Right atrium auricular region (tissue), 2 donors: ENCODE measurements around the gene EIF2S2. TPM values are rescaled to one million over a fixed set of nuclear protein-coding genes. Genes with fewer than 3 reads are reported as not detected.

ENCODE experiments used
- DNase-seq: peaks from one replicate; pipeline ENCODE4 v3.0.0-alpha.2; 2019; ENCODE audit warnings: low spot score
- H3K27ac ChIP-seq, 2 donors: fragments of 200-600 bp; sonication (generic); 1 replicate in 1 of 2; 2 replicates in 1 of 2; pipeline ENCODE4 v1.5.1; 2016 to 2019
- H3K27me3 ChIP-seq, 2 donors: fragments of 200-600 bp; sonication (generic); one replicate each; pipeline versions ENCODE4 v1.5.1 to v1.6.0; 2017 to 2019
- H3K36me3 ChIP-seq: fragments of 200-600 bp; sonication (generic); one replicate; pipeline ENCODE4 v1.5.1; 2016
- H3K4me1 ChIP-seq, 2 donors: fragments of 200-600 bp; sonication (generic); one replicate each; pipeline versions ENCODE4 v1.5.1 to v1.6.0; 2017 to 2019
- H3K4me3 ChIP-seq, 2 donors: fragments of 200-600 bp; sonication (generic); 1 replicate in 1 of 2; 2 replicates in 1 of 2; pipeline ENCODE4 v1.5.1; 2017 to 2019; ENCODE audit warnings: mild to moderate bottlenecking in 1 of 2, moderate library complexity in 1 of 2
- H3K9me3 ChIP-seq, 2 donors: fragments of 200-600 bp; sonication (generic); one replicate each; pipeline ENCODE4 v1.5.1; 2019
- total RNA-seq, 2 donors: library from RNA; depleted of rRNA; stranded (reverse); fragments of >200 nt; gene quantifications; one replicate each; pipeline ENCODE4 v1.1.0, GENCODE V29; 2016
- TF ChIP-seq, protein P1 (sequence below), 2 donors: fragments of 200-600 bp; sonication (generic); IDR thresholded peaks; one replicate each; pipeline ENCODE4 v1.5.1; 2019; ENCODE audit warnings: antibody characterized with exemption in 2 of 2

Gene EIF2S2
- total RNA-seq, 2 donors from 2014 or later, result 35.1 to 35.6 TPM

DNA sequence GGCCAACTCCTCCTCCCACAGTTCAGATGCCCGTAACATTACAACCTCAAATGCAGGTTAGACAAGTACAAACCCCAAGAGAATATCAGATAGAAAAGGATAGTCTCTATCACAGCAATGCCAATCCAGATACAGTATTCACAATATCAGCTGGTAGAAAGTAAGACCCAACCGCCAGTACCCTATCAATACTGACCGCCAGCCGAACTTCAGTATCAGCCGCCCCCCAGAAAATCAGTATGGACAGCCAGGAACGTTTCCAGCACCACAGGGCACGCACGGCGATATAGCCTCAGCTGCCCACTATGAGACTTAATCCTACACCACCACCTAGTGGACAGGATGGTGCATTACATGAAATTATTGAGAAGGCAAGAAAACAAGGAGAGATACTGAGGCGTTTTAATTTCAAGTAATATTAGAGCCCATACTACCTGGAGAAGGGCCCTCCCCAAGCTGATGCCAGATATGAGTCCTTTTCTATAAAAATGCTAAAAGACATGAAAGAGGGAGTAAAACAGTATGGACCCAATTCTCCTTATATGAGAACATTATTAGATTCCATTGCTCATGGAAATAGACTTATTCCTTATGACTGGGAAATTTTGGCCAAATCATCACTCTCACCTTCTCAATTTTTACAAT, 17.6 kb upstream of the EIF2S2 start:
- Histone ChIP-seq H3K36me3 (no peaks in the 10 kb centered on the region), H3K27me3 (no peaks in the 10 kb centered on the region), H3K4me1 (no peaks in the 10 kb centered on the region), H3K9me3 (no peaks in the 10 kb centered on the region), H3K27ac (no peak overlapping the region), H3K4me3 (no peak overlapping the region)
- TF ChIP-seq, protein P1, sequence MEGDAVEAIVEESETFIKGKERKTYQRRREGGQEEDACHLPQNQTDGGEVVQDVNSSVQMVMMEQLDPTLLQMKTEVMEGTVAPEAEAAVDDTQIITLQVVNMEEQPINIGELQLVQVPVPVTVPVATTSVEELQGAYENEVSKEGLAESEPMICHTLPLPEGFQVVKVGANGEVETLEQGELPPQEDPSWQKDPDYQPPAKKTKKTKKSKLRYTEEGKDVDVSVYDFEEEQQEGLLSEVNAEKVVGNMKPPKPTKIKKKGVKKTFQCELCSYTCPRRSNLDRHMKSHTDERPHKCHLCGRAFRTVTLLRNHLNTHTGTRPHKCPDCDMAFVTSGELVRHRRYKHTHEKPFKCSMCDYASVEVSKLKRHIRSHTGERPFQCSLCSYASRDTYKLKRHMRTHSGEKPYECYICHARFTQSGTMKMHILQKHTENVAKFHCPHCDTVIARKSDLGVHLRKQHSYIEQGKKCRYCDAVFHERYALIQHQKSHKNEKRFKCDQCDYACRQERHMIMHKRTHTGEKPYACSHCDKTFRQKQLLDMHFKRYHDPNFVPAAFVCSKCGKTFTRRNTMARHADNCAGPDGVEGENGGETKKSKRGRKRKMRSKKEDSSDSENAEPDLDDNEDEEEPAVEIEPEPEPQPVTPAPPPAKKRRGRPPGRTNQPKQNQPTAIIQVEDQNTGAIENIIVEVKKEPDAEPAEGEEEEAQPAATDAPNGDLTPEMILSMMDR (IDR thresholded peaks at IDR 0.05), result peak; percentile 83 to 91
- peak; percentile 60 for DNase-seq

DNA sequence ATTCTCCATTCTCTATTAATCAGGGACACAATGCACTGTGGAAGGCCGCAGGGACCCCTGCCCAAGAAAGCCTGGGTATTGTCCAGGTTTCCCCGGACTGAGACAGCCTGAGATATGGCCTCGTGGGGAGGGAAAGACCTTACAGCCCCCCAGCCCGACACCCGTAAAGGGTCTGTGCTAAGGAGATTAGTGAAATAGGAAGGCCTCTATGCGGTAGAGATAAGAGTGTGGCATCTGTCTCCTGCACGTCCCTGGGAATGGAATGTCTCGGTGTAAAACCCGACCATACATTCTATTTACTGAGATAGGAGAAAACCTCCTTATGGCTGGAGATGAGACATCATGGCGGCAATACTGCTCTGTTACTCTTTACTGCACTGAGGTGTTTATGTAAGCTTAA, 15.7 kb upstream of the EIF2S2 start:
- H3K36me3 ChIP-seq, result no peaks in the 10 kb centered on the region
- no peaks in the 10 kb centered on the region for H3K9me3 ChIP-seq
- no peak overlapping the region for H3K4me3 ChIP-seq
- TF ChIP-seq, protein P1 (IDR thresholded peaks at IDR 0.05), result no peak
- H3K27me3 ChIP-seq, result no peaks in the 10 kb centered on the region
- H3K4me1 ChIP-seq, result no peaks in the 10 kb centered on the region
- no peak overlapping the region for H3K27ac ChIP-seq
- DNase-seq, result no peak

DNA sequence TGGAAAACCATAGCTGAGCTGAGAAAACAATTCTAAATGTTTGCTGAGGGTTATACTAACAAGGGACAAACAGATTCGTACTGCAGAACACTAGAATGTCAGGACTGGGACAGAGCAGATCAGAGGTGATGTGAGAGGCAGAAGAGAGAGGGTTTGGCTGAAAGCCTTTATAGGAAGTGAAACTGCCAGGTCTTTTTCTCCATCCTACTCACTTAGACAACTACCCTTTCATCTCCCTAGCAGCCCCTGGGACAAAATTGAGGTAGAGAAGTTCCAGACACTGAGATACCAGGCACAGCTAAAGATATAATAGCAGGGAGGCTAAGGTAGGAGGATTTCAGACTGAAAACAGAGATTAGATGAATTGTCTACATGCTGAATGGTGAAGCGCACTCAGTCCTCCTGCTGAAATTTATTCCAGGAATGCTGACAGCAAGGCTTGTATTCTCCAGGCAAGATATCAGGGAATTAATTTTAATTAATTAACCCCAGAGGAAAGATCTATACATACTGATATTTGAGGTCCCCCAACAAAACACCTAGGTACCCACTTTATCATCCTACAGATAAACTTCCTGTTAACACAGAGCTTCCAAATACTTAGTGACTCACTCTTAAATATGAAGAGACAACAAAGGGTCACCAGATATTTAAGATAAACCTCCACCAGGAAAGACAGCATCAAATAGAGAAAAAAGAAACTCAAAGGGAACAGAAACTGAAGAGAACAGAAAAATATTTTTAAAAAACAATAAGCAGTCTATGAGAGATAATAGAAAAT, 12.6 kb upstream of the EIF2S2 start:
- Histone ChIP-seq H3K36me3 (no peaks in the 10 kb centered on the region), H3K9me3 (no peaks in the 10 kb centered on the region), H3K27ac (no peak overlapping the region), H3K4me1 (no peaks in the 10 kb centered on the region), H3K4me3 (no peak overlapping the region), H3K27me3 (no peaks in the 10 kb centered on the region)
- TF ChIP-seq, protein P1 (IDR thresholded peaks at IDR 0.05), result no peak
- DNase-seq, result no peak

DNA sequence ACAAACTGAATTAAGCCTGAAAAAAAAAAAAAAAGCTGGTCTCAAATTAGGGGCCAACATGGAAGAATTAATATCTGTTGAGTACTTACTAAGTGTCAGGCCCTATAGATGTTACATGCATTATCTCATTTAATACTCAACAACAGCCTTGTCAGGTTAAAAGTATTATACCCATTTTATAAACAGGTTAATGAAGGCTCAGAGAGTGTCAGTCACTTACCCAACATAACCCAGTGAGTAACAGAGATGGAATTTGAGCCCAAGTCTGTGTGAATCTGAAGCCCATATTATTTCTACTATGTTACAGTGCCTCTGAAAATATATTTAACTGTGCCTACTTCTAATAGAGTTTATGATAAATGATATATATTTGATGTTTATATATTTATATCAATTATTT, 11.3 kb upstream of the EIF2S2 start:
- DNase-seq, result no peak
- no peaks in the 10 kb centered on the region for H3K4me1 ChIP-seq
- TF ChIP-seq, protein P1 (IDR thresholded peaks at IDR 0.05), result no peak
- H3K27me3 ChIP-seq, result no peaks in the 10 kb centered on the region
- H3K27ac ChIP-seq, result no peak overlapping the region
- no peaks in the 10 kb centered on the region for H3K36me3 ChIP-seq
- H3K4me3 ChIP-seq, result no peak overlapping the region
- H3K9me3 ChIP-seq, result no peaks in the 10 kb centered on the region

DNA sequence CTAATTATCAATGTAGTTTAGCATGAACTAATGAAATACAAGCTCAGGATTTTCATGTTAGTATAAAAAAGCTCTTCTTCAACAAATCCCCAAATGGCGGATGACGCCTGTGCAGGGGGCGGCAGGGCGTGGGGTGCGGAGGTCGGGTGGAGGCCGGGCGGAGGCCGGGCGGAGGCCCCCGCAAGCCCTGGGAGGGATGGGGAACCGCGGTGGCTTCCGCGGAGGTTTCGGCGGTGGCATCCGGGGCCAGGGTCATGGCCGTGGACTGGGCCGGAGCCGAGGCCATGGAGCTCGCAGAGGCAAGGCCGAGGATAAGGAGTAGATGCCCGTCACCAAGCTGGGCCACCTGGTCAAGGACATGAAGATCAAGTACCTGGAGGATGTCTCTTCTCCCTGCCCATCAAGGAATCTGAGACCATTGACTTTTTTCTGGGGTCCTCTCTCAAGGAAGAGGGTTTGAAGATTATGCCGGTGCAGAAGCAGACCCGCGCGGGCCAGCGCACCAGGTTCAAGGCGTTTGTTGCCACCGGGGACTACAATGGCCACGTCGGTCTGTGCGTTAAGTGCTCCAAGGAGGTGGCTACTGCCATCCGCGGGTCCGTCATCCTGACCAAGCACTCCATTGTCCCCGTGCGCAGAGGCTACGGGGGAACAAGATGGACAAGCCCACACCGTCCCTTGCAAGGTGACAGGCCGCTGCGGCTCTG, 10.4 kb upstream of the EIF2S2 start:
- TF ChIP-seq, protein P1 (IDR thresholded peaks at IDR 0.05), result no peak
- H3K9me3 ChIP-seq, result no peaks in the 10 kb centered on the region
- DNase-seq, result no peak
- H3K27ac ChIP-seq, result no peak overlapping the region
- no peak overlapping the region for H3K4me3 ChIP-seq
- H3K27me3 ChIP-seq, result no peaks in the 10 kb centered on the region
- no peaks in the 10 kb centered on the region for H3K4me1 ChIP-seq
- H3K36me3 ChIP-seq, result no peaks in the 10 kb centered on the region
